GM18907 (cell line): Measurements from ENCODE around the gene DBP.

Experiments
- ATAC-seq: cut with Tn5 transposase; IDR thresholded peaks from one replicate; pipeline ENCODE4 v1.9.1; 2021; ENCODE audit warnings: mild to moderate bottlenecking, moderate library complexity; ENCODE audit not compliant: unreplicated experiment

Gene DBP

DNA sequence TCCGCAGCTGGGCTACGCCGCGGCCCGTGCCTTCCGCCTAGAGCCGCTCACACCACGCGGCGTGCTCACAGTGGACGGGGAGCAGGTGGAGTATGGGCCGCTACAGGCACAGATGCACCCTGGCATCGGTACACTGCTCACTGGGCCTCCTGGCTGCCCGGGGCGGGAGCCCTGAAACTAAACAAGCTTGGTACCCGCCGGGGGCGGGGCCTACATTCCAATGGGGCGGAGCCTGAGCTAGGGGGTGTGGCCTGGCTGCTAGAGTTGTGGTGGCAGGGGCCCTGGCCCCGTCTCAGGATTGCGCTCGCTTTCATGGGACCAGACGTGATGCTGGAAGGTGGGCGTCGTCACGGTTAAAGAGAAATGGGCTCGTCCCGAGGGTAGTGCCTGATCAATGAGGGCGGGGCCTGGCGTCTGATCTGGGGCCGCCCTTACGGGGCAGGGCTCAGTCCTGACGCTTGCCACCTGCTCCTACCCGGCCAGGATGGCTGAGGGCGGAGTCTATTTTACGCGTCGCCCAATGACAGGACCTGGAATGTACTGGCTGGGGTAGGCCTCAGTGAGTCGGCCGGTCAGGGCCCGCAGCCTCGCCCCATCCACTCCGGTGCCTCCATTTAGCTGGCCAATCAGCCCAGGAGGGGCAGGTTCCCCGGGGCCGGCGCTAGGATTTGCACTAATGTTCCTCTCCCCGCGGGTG lies 7.4 kb downstream of the DBP start:
- ATAC-seq: no peak

DNA sequence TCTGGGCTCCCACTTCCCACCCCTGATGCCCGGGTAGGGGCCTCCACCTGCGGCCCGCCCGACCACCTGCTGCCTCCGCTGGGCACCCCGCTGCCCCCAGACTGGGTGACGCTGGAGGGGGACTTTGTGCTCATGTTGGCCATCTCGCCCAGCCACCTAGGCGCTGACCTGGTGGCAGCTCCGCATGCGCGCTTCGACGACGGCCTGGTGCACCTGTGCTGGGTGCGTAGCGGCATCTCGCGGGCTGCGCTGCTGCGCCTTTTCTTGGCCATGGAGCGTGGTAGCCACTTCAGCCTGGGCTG lies 7.9 kb downstream of the DBP start:
- ATAC-seq: no peak

DNA sequence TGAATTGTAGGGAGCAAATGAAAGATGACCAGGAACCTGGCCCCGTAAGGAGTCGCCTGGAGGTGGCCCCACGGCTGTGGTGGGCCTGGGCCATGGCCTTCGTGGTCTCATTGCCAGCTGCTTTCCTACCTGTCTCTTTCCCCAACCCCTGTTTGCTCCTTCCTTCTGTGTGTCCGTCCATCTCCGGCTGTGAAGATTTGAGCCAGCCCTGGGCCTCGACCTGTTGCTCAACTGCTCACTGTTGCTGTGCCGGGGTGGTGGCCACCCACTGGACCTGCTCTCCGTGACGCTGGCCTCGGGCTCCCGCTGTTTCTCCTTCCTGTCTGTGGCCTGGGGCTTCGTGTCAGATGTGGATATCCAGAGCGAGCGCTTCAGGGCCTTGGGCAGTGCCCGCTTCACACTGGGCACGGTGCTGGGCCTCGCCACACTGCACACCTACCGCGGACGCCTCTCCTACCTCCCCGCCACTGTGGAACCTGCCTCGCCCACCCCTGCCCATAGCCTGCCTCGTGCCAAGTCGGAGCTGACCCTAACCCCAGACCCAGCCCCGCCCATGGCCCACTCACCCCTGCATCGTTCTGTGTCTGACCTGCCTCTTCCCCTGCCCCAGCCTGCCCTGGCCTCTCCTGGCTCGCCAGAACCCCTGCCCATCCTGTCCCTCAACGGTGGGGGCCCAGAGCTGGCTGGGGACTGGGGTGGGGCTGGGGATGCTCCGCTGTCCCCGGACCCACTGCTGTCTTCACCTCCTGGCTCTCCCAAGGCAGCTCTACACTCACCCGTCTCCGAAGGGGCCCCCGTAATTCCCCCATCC lies 8.5 kb downstream of the DBP start:
- no peak for ATAC-seq

DNA sequence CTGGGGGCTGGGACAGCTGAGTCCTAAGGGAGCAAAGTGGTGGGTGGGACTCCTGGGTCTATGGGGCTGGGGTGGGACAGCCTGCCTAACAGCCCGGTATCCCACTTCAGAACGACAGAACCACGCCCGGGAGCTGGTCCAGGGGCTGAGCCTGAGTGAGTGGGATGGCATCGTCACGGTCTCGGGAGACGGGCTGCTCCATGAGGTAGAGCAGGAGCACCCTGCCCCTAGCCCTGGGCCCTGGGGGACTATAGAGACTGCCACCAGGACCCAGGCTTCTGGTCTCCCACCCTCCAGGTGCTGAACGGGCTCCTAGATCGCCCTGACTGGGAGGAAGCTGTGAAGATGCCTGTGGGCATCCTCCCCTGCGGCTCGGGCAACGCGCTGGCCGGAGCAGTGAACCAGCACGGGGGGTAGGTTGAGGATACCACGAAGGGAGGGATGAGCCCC lies 9.3 kb downstream of the DBP start:
- no peak for ATAC-seq

DNA sequence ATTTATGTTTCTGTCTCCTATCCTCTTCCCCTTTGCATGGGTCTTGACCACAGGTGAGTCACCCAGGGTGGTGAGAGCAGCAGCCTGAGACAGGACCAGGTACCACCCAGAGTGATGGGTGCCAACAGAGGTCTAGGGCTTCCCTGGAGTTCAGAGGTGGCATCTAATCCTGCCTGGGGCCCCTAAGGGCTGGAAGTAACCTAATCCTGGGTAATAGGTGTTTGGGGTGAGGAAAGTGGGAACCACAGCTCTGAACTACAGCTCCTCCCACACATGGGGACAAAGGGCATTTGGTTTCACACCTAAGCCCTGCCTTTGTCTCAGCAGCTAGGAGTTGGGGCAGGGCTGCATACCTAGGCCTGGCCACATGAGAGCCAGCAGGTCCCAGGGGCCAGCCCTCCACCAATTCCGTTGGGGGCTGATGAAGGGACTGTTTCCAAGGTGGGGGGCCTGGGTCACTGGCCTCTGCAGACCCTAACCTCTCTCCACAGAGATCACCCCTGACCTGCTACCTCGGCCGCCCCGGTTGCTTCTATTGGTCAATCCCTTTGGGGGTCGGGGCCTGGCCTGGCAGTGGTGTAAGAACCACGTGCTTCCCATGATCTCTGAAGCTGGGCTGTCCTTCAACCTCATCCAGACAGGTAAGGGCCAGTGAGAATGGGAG lies 9.8 kb downstream of the DBP start:
- ATAC-seq: no peak

DNA sequence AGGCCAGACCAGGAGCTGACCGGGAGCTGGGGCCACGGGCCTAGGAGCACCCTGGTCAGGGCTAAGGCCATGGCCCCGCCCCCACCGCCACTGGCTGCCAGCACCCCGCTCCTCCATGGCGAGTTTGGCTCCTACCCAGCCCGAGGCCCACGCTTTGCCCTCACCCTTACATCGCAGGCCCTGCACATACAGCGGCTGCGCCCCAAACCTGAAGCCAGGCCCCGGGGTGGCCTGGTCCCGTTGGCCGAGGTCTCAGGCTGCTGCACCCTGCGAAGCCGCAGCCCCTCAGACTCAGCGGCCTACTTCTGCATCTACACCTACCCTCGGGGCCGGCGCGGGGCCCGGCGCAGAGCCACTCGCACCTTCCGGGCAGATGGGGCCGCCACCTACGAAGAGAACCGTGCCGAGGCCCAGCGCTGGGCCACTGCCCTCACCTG lies 11.3 kb downstream of the DBP start:
- ATAC-seq: no peak

DNA sequence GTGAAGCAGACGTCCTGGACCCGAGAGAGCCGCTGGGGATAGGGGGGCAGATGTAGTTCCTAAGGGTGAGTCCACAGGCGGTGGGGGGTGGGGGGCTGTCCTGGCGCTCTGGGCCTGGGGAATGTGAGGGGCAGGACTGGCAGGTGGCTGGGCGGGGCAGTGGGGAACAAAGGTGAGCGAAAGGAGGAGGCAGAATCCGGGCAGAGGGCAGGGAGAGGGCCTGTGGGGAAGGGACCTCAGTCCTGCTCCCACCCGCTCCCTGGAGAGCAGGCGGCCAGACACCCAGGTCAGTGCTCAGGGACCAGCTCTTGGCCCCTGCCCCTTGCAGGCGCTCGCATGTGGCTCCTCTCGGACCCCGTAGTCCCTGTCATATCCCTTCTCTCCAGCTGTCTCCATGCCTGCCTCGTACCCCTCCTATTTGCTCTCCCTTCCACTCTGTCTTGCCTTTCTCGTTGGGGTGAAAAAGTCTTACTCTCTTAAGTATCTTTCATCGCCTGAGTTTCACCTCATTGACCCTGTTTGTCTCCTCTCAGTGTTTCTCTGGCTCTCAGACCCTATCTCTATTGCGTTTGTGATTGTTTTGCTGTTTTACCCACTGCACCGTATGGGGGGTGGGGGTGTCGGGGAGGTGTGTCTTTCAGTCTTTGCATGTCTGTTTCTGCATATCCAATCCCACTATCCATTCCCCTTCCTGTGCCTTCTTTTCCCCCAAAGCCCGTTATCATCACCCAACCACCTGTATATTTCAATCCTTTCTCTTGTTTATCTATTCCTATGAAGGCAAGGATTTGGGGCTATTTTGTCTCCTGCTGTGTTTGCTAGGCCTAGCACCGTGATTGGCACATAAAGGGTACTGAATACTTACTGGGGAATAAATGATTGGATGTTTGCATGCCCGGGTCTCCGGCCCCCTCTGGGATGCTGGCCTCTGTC lies 12.1 kb downstream of the DBP start:
- no peak for ATAC-seq

DNA sequence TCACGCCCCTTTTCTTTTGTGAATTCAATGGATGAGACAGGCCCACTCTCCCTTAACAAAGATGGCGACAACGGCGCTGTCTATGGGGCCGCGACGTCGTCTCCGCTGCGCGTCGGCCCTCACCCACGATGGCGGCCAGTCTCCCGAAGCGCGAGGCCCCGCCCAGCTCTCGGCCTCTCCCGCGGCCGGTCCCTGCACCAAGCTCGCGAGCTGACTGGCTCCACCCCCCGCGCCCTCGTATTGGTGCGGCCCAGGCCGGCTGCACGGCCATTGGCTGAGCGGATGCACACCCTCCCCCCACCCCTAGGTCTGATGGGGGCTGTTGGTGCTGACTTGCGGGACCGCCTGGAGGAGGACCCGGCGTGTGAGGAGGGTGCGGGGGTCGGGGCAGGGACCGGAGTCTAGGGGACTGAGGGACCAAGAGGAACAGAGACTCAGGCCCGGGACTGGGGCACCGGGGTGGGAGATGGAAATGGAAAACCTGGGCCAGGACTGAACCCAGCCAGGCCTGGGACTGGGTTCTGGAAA lies 13.0 kb downstream of the DBP start:
- peak; percentile 69 for ATAC-seq

DNA sequence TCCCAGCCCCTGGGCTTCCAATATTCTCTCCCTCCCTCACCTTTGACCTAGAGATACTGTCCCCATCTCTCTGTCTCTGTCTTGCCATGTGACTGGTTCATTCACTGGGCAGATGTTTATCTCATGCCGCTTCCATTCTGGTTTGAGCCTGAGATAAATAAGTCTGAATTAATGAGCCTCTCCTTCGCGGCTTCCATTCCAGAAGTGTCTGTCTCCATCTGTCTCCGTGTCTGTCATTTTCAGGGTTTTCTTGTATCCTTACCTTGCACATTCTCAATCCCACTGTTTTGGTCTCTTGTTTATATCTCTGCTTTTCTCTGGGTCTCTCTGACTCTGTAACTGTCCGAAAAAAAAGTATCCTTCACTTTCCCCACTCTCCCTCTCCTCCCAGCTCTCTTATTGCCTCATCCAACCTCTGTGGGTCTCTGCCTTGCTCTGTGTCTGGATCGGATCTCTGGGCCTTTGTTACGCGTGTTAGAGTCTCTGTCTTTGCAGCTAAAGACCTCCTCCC lies 13.6 kb downstream of the DBP start:
- ATAC-seq: no peak

DNA sequence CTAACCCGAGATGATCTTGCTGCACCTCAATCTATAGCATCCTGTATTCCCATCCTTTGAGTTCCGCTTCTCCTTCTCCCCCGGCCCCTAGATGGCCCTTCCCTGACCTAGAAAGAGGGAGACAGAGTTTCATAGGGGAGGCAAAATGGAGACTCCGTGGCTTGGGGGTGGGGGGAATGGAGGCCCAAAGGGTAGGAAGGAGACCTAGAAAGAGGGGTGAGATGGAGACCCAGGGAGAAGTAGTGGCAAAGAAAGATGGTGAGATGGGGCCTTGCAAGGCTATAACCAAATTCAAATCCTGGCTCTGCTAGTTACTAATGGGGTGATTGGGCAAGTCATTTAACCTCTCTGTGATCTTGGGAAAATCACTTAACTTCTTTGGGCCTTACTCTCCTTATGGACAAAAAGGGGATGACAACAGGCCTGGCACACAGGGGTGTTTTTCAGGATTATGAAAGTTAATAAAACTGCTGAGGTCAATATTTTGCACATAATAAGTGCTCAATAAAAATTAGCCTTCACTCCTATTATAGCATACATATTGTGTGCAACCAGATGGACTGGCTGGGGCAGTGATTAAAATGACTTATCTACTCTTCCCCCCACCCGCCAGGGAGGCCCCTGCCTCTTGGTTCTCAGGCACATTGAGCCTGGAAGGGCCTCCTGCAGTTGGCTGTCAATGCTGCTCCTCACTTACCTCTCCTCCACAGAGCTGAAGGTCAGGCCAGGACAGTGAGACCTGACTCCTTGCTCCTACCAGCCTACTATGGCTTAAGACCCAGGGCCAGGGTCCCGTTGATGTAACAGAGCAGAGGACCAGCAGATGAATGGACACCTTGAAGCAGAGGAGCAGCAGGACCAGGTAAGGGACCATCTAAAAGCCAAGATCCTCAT lies 17.2 kb downstream of the DBP start:
- no peak for ATAC-seq

DNA sequence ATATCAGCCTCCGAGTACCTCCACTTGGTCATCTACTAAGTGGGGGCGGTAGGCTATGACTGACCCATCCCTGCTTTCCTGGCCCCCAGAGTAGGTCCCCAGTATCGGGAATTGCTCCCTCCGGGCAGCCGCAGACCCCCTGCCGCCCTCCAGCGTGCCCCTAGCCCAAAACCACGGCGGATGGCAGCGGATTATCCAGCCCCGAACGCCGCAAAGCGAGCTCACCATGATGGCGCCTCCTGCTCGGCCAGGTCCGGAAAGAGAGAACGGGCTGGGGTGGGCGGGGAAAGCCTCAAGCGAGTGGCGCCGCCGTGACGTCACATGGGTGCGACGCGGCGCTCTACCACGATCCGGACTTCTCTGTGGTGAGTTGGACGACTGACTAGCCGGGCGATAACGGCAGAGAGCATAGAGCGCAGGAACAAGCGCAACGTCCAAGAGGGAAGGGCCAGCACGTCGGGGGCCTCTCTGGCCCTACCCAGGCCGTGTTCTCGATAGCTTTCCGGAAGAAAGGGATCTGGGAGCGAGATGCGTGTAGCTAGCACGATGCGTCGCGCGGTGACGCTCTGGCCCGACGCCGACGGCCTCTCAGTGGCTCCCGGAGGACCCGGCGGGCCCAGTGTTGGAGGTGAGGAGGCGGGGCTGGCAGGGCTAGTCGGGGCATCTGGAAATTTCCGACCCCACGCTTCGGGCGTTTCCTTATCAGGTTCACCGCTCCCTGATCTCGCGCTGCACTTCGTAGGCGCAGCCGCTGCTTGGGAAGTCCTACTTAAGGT lies 18.1 kb downstream of the DBP start, which contains the start of the genes RPL18 and SPHK2:
Gene RPL18, minus strand, starts transcription at position 263 of the 776 bp plus-strand sequence. Its CDS starts 35 bp downstream, at position 228.
Gene SPHK2, plus strand, starts transcription at position 591 of the 776 bp plus-strand sequence. CDS start 1,009 bp downstream, outside the sequence.
- peak; percentile 83 for ATAC-seq

DNA sequence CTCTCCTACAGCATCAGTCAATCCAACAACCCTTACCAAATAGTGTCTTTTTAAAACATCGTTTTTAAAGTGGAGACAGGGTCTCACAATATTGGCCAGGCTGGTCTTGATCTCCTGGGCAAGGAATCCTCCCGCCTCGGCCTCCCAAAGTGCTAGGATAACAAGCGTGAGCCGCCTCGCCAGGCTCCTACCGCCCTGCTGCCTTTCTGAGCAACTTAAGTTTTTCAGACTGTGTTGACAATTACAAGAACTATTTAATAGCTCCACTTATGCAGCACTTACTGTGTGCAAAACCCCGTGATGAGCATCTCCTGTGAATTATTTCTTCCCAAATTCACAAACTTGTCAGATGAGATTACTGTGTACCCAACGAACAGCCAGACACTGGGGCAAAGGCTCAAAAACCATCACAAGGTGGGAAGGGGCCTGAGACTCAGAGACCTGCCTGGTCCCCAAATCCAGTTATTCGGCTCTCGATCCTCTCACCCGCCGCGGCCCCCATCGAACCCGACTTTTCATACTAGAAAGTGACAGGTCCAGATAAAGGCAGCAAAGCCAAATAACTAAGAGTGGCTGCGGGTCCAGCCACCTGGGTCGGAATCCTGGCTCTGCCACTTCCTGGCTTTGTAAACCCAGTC lies 18.8 kb downstream of the DBP start:
- ATAC-seq: no peak

DNA sequence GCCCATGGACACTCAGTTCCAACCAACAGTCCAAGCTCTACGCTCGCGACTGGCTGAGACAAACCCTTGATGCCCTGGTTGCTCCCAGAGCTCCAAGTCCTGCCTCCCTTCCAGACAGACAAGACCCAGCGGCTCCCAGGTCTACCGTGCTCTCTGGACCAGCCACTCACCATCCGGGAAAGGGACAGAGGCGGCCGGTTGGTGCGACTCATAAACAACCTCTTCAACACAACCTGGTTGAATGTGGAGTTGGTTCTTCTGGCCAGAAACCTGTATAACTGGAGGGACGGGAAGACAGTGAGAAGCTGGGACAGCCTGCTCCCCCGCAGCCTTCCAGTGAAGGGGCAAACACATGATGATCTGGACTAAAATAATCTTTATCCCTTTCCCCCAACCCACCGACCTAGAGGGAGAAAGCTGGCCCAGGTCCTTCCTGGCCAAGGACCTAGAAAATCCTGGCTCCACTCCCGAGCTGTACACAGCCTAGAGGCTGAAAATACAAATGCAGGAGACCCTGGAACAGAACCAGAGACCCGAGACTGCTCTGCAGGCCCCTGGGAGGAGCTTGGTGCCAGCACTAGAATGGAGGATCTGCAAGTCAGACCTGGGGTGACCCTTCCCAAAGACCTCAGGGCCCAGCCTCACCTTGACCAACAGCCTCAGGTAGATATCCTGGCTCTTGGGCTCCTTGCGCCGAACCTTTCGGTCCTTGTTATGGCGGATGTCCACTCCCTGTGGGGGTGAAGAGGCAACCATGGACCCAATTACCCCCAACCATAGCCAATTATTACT lies 19.8 kb downstream of the DBP start:
- no peak for ATAC-seq

DNA sequence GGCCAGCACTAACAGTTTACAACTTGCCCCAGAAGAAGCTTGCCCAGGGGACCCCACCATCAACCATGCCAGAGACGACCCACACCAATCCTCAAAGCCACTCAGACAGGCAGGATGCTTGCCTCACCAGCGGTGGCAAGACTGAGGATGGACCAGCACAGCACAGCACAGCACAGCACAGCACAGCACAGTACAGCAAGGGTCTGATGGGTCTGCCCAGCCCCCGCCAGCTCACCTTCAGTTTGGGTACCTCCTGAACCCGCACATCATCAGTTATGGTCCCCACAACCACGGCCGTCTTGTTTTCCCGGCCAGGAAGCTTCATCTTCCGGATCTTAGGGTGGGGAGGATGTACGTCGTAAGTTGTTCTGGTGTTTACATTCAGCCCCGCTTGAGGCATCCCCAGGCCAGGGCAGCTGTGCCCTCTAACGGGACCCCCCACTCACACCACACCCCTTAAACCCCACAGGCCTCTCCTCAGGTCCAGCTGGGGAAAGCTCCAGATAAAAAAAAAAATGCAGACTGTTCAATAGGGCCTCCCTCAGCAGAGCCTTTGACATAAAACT lies 20.6 kb downstream of the DBP start:
- no peak for ATAC-seq

DNA sequence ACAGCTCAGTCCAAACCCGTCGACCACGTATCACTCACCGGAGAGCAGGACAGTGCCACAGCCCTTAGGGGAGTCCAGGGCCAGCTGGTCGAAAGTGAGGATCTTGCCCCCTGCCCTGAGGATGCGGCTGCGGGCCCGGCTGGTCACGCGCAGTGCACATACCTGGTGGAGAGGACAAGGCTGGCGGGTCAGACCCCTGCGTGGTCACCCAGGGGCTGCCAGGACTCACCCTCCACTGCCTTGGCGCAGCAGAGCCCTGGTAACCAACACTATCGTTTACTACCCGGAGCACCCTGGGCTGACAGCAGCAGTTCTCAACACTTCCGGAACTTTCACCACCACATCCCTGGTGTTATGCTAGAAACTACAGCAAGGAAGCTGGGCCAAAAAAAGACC lies 21.1 kb downstream of the DBP start:
- ATAC-seq: no peak

DNA sequence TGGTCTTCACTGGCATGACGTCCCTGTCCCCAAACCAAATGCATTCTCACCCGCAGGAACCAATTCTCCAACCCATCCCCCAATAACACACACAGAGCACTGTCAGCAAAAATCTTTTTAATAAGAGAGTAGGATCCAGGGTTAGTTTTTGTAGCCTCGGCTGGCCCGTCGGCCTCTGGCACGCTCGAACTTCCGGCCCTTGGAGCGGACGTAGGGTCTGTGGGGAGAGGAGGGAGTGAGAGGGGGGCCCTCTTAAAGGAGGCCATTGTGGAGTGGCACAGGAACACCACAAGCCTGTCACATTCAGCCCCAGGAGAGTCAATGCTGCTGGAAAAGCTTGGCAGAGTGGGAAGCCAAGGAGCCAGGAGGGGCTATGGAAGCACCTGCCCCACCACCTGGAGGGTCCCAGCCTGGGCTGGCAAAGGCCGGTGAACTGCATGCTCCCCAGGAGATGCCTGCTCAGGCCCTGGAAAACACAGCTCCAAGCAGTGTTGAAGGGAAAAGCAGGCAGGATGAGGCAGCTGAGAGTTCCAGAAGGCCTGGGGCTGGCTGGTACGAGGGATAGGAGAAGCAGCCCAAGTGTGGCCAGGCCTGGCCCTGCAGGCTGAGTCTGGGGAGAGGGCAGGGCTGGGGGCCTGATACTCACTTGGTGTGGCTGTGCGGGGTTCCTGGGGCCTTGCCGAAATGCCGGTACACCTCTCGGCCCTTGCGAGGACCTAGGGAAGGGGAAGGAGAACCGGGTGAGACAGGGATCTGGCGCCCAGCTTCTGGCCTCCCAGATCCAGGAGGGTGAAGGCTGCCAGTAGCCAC lies 21.7 kb downstream of the DBP start:
- ATAC-seq: no peak
